Fibroblast of mammary gland (primary cell): ENCODE measurements around the gene CHMP6.

Experiments
- DNase-seq: peaks from one replicate; pipeline ENCODE4 v3.0.0-alpha.2; 2010; ENCODE audit warnings: low read depth
- H3K4me3 ChIP-seq: 2 replicates; pipeline ENCODE4 v1.5.1; 2011; ENCODE audit warnings: low read depth, mild to moderate bottlenecking, low read length, moderate library complexity; ENCODE audit not compliant: control insufficient read depth
- CTCF ChIP-seq: conservative IDR thresholded peaks from 2 replicates; pipeline ENCODE4 v1.5.1; 2011; ENCODE audit warnings: low read depth, low read length, inconsistent platforms; ENCODE audit not compliant: control insufficient read depth, insufficient read depth

Gene CHMP6

GRCh38 chr17:80947200-80947940 is 44.3 kb upstream of the CHMP6 start:
- TF ChIP-seq CTCF: no peak
- no peak for DNase-seq
- H3K4me3 ChIP-seq: no peak overlapping the region

- DNase-seq: no peak
- TF ChIP-seq CTCF: no peak
- H3K4me3 ChIP-seq: no peak overlapping the region
Observed at GRCh38 chr17:80948019-80948975, 43.3 kb upstream of the CHMP6 start.

- TF ChIP-seq CTCF: no peak
- no peak for DNase-seq
- no peak overlapping the region for H3K4me3 ChIP-seq
Observed at GRCh38 chr17:80948976-80949450, 42.6 kb upstream of the CHMP6 start.

- DNase-seq: no peak
- TF ChIP-seq CTCF: no peak
- H3K4me3 ChIP-seq: no peak overlapping the region
Observed at GRCh38 chr17:80949451-80950421, 41.9 kb upstream of the CHMP6 start.

- H3K4me3 ChIP-seq: no peak overlapping the region
- no peak for DNase-seq
- TF ChIP-seq CTCF: no peak
Observed at GRCh38 chr17:80950466-80951120, 41.0 kb upstream of the CHMP6 start.
